ENCODE data around the gene GSE1.

DNA sequence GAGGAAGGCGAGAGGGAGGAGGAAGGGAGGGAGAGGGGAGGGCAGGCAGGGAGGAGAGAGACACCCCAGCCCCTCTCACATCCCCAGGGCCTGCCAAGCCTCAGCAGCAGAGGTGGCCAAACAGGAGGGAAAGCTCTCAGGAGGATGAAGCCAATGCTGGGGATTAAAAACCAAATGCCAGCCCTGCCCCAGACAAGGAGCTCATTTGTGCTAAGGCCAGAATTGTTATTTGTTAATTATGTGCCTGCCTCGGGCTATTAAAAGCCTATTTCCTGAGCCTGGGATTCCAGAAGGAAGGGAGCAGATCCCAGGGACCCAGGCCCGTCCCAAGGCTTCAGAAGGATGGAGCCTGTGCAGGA, 103.5 kb downstream of the GSE1 start:
- TF ChIP-seq POLR2A (IDR thresholded peaks at IDR 0.05) (no peak), CTCF (IDR thresholded peaks at IDR 0.05) (no peak), EP300 (IDR thresholded peaks at IDR 0.05) (no peak)
